Gastroesophageal sphincter (tissue), 4 donors: ENCODE data around the gene TSPAN11. TPM values are rescaled to one million over a fixed set of nuclear protein-coding genes. Genes with fewer than 3 reads are reported as not detected.
"Not testable (repeated sequence)": the region's sequence is repeated elsewhere in the genome, so short reads cannot be mapped to it uniquely, and the experiment has no call there.

Experiments used
- ATAC-seq: fragments of 150-250 bp; one replicate; pipeline ENCODE4 v1.9.1; 2016; ENCODE audit warnings: mild to moderate bottlenecking, moderate library complexity
- H3K27ac ChIP-seq, 4 donors: fragments of 200-600 bp; sonication (generic) in 3 of 4; 1 replicate in 3 of 4; 2 replicates in 1 of 4; pipeline ENCODE4 v1.5.1; 2016 to 2019
- H3K27me3 ChIP-seq: fragments of 200-600 bp; sonication (generic); one replicate; pipeline ENCODE4 v1.5.1; 2019
- H3K36me3 ChIP-seq, 2 donors: fragments of 200-600 bp; sonication (generic); one replicate each; pipeline ENCODE4 v1.5.1; 2019; ENCODE audit warnings: control low read depth in 1 of 2
- H3K4me1 ChIP-seq, 3 donors: fragments of 200-600 bp; sonication (generic); 1 replicate in 2 of 3; 2 replicates in 1 of 3; pipeline ENCODE4 v1.5.1; 2016 to 2019; ENCODE audit warnings: control low read depth in 2 of 3
- H3K4me3 ChIP-seq, 2 donors: fragments of 200-600 bp; sonication (generic); one replicate each; pipeline ENCODE4 v1.5.1; 2019; ENCODE audit warnings: mild to moderate bottlenecking in 1 of 2, moderate library complexity in 1 of 2
- H3K9me3 ChIP-seq, 3 donors: fragments of 200-600 bp; sonication (generic); one replicate each; pipeline ENCODE4 v1.5.1; 2017 to 2019; ENCODE audit warnings: control low read depth in 2 of 3
- EP300 ChIP-seq: sonication (generic); formaldehyde crosslinking; IDR thresholded peaks from one replicate; pipeline ENCODE4 v1.6.1; 2017; ENCODE audit warnings: antibody characterized with exemption, mild to moderate bottlenecking
- POLR2A ChIP-seq, 2 donors: fragments of 450-650 bp; IDR thresholded peaks; one replicate each; pipeline ENCODE4 v1.6.1; 2017; ENCODE audit warnings: antibody characterized with exemption in 2 of 2, mild to moderate bottlenecking in 2 of 2, moderate library complexity in 1 of 2
- POLR2AphosphoS5 ChIP-seq: sonication (generic); formaldehyde crosslinking; IDR thresholded peaks from one replicate; pipeline ENCODE4 v1.6.1; 2017; ENCODE audit warnings: antibody characterized with exemption
- WGBS, 2 donors: methylation state at CpG; one replicate each; pipeline ENCODE4 v1.1.5; 2018; ENCODE audit warnings: low coverage in 1 of 2; 5-methylcytosine and 5-hydroxymethylcytosine counted together
- total RNA-seq, 4 donors: library from RNA; depleted of rRNA; stranded (reverse); fragments of >200 nt; gene quantifications; one replicate each; pipeline ENCODE4 v1.1.0, GENCODE V29; 2016
- TF ChIP-seq, protein P1 (sequence below), 4 experiments: fragments of 200-600 bp in 2 of 4; fragments of 450-650 bp in 2 of 4; sonication (generic) in 1 of 4; IDR thresholded peaks; one replicate each; pipeline ENCODE4 v1.5.1; 2017 to 2019; ENCODE audit warnings: antibody characterized with exemption in 4 of 4, mild to moderate bottlenecking in 2 of 4, moderate library complexity in 2 of 4

TSPAN11 gene
- total RNA-seq, 4 donors from 2014 or later: 4.8 to 15.9 (median 6.5) TPM

DNA sequence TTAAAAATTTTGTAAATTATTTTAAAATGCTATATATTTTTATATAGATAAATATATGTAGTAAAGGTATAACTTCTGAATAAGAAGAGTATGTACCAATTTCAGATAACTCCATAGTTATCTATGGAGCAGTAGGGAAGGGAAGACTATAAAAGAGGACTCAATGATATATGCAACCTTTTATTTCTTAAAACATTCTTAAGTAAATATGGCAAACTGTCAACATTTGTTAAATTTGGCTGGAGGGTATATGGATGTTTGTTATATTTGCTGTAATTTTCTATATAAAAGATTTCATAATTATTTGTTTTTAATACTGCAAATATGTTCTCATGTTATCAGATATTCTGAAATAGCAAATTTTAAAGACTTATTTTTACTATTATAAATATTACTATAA, 38.3 kb upstream of the TSPAN11 start:
- Histone ChIP-seq H3K4me1 (no peaks in the 10 kb centered on the region), H3K27ac (no peak overlapping the region), H3K36me3 (no peaks in the 10 kb centered on the region), H3K27me3 (no peaks in the 10 kb centered on the region), H3K9me3 (peaks cover 0 to 50% (median 0%) of the 10 kb centered on the region in 3 donors), H3K4me3 (no peak overlapping the region)
- TF ChIP-seq POLR2A (IDR thresholded peaks at IDR 0.05) (no peak), POLR2AphosphoS5 (no peak), EP300 (no peak)
- TF ChIP-seq, protein P1, sequence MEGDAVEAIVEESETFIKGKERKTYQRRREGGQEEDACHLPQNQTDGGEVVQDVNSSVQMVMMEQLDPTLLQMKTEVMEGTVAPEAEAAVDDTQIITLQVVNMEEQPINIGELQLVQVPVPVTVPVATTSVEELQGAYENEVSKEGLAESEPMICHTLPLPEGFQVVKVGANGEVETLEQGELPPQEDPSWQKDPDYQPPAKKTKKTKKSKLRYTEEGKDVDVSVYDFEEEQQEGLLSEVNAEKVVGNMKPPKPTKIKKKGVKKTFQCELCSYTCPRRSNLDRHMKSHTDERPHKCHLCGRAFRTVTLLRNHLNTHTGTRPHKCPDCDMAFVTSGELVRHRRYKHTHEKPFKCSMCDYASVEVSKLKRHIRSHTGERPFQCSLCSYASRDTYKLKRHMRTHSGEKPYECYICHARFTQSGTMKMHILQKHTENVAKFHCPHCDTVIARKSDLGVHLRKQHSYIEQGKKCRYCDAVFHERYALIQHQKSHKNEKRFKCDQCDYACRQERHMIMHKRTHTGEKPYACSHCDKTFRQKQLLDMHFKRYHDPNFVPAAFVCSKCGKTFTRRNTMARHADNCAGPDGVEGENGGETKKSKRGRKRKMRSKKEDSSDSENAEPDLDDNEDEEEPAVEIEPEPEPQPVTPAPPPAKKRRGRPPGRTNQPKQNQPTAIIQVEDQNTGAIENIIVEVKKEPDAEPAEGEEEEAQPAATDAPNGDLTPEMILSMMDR (IDR thresholded peaks at IDR 0.05): no peak
- ATAC-seq: no peak

DNA sequence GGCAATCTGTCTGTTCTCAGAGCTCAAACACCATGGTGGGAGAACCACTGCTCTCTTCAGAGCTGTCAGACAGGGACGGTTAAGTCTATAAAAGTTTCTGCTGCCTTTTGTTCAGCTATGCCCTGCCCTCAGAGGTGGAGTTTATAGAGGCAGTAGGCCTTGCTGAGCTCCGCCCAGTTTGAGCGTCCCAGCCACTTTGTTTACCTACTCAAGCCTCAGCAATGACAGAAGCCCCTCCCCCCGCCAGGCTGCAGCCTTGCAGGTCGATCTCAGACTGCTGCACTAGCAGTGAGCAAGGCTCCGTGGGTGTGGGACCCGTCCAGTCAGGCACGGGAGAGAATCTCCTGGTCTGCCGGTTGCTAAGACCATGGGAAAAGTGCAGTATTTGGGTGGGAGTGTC, 32.0 kb upstream of the TSPAN11 start:
- ATAC-seq, H3K36me3 ChIP-seq, H3K27ac ChIP-seq, H3K4me1 ChIP-seq, H3K27me3 ChIP-seq, H3K4me3 ChIP-seq: not testable (repeated sequence)
- H3K9me3 ChIP-seq: peaks cover 0 to 13% (median 0%) of the 10 kb centered on the region in 3 donors
- 80% methylated on average over 2 of the region's 9 CpGs; no CpG with 5 or more reads in 1 of the 2 donors for WGBS, 2 donors

DNA sequence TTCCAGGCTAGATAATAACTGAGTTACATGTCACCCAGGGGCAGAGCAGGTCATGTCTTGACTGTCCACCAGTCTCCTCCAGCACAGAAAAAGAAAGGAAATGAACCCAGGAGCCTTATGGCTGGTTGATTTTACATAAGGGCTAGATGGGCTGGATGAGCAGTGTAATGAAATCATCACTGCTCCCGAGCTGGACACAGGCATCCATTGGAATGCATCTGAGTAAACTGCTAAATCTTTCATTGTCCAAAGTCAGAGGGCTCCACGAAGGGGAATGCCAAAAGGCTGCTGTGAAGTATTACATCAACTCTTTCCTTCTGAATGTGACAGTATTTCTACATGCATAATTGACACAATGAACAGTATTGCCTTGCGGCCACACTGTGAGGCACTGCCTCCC, 30.1 kb upstream of the TSPAN11 start:
- Histone ChIP-seq H3K27me3 (no peaks in the 10 kb centered on the region), H3K27ac (no peak overlapping the region), H3K9me3 (no peaks in the 10 kb centered on the region), H3K36me3 (no peaks in the 10 kb centered on the region), H3K4me3 (no peak overlapping the region), H3K4me1 (no peaks in the 10 kb centered on the region)
- 0% methylated on average over 2 of the region's 3 CpGs; no CpG with 5 or more reads in 1 of the 2 donors for WGBS, 2 donors
- TF ChIP-seq POLR2A (IDR thresholded peaks at IDR 0.05) (no peak), POLR2AphosphoS5 (no peak), EP300 (no peak)
- ATAC-seq: no peak

DNA sequence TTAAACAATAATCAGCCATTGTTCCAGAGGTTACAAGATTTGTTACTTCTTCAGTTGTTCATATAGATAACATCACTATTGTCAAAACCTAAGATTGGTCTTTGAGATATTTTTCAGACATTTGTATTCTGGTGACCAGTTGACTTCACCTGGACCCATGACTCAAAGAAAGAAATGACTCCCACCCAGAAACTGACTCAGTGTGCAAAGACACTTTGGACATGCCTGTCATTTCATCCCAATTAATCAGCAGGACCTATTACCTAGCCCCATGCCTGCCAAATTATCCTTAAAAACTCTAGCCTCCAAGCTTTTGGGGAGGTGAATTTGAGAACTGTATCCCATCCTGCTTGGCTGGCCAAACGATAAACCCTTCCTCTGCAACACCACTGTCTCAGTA, 27.7 kb upstream of the TSPAN11 start:
- Histone ChIP-seq H3K27me3 (no peaks in the 10 kb centered on the region), H3K4me1 (no peaks in the 10 kb centered on the region), H3K4me3 (no peak overlapping the region), H3K36me3 (no peaks in the 10 kb centered on the region), H3K9me3 (no peaks in the 10 kb centered on the region), H3K27ac (no peak overlapping the region)
- TF ChIP-seq EP300: no peak
- TF ChIP-seq POLR2AphosphoS5: no peak
- TF ChIP-seq, protein P1 (IDR thresholded peaks at IDR 0.05): no peak
- TF ChIP-seq POLR2A (IDR thresholded peaks at IDR 0.05): no peak
- 69 to 100% methylated on average over 1 of the region's 1 CpG for WGBS, 2 donors
- ATAC-seq: no peak

DNA sequence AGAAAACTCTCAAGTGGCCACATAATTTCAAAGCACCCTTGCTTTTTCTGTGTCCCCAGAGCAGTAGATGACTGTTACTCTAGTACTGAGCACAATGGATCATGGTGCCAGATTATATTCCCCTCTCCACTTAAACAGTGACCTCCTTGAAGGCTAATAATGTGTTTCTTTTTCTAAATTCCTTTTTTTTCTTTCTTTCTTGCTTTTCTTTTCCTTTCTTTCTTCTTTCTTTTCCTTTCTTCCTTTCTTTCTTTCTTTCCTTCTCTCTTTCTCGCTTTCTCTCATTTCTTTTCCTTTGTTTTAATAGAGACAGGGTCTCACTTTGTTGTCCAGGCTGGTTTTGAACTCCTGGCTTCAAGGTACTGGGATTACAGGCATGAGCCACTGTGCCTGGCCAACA, 26.2 kb upstream of the TSPAN11 start:
- Histone ChIP-seq H3K4me1 (no peaks in the 10 kb centered on the region), H3K27ac (no peak overlapping the region), H3K9me3 (no peaks in the 10 kb centered on the region), H3K4me3 (no peak overlapping the region), H3K27me3 (no peaks in the 10 kb centered on the region), H3K36me3 (no peaks in the 10 kb centered on the region)
- TF ChIP-seq, protein P1 (IDR thresholded peaks at IDR 0.05): no peak
- TF ChIP-seq EP300 (no peak), POLR2AphosphoS5 (no peak), POLR2A (IDR thresholded peaks at IDR 0.05) (no peak)
- ATAC-seq: no peak
- WGBS, 2 donors: no CpG with 5 or more reads among the region's 1 CpG

DNA sequence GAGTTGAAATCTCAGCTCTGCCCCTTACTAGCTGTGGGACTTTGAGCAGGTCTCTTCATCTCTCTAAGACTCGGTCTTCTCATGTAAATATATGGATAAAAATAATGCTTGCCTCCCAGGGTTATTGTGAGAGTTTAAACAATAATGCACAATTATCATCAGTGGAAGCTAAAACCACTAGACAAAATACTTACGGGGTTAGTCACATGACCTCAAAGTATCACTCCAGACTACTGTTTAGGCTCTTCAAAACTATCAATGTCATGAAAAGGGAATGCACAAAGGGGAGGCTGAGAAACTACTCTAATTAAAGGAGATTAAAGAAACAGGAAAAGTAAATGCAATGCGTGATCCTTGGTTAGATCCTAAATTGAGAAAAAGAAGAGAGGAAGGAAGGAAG, 24.5 kb upstream of the TSPAN11 start:
- Histone ChIP-seq H3K9me3 (no peaks in the 10 kb centered on the region), H3K36me3 (no peaks in the 10 kb centered on the region), H3K27me3 (no peaks in the 10 kb centered on the region), H3K4me3 (no peak overlapping the region), H3K4me1 (no peaks in the 10 kb centered on the region), H3K27ac (no peak overlapping the region)
- no peak for ATAC-seq
- WGBS, 2 donors: 57 to 62% methylated on average over 2 to 3 of the region's 3 CpGs
- TF ChIP-seq POLR2A (IDR thresholded peaks at IDR 0.05) (no peak), EP300 (no peak), POLR2AphosphoS5 (no peak)
- TF ChIP-seq, protein P1 (IDR thresholded peaks at IDR 0.05): no peak
